ENCODE measurements around the gene DUSP3.

Gene DUSP3

GRCh38 chr17:43813386-43813785 is 34.6 kb upstream of the DUSP3 start:
- H3K4me1 ChIP-seq (ENCODE audit: insufficient read depth, low read length), result no peaks in the 10 kb centered on the region
- no peaks in the 10 kb centered on the region for H3K9me3 ChIP-seq (ENCODE audit: insufficient read depth, low read length, severe bottlenecking)
- no peak overlapping the region for H3K4me3 ChIP-seq (ENCODE audit: low read depth in 1 of 2, low read length in 2 of 2)
- no peaks in the 10 kb centered on the region for H3K36me3 ChIP-seq (ENCODE audit: insufficient read depth, low read length)
- no peak overlapping the region for H3K27ac ChIP-seq (ENCODE audit: low read length)
- no peaks in the 10 kb centered on the region for H3K79me2 ChIP-seq (ENCODE audit: insufficient read depth, low read length)
- ATAC-seq (ENCODE audit: insufficient read depth, low read depth) (no peak), DNase-seq (no peak)
- no peak overlapping the region for H2AFZ ChIP-seq (ENCODE audit: low read depth, low read length)
- H3K9ac ChIP-seq (ENCODE audit: low read depth, low read length), result no peak overlapping the region
- no peak overlapping the region for H3K4me2 ChIP-seq (ENCODE audit: insufficient read depth, low read length)
- TF ChIP-seq EZH2 (IDR thresholded peaks at IDR 0.05; ENCODE audit: borderline replicate concordance, low read depth, low read length, severe bottlenecking), result no peak
- TF ChIP-seq CTCF (IDR thresholded peaks at IDR 0.05; ENCODE audit: borderline replicate concordance, extremely low read depth, low read length, poor library complexity, severe bottlenecking), result no peak
- H4K20me1 ChIP-seq (ENCODE audit: insufficient read depth, low read length), result no peaks in the 10 kb centered on the region
- peaks cover 22% of the 10 kb centered on the region for H3K27me3 ChIP-seq (ENCODE audit: insufficient read depth, low read length, poor library complexity)

GRCh38 chr17:43812396-43813265 is 33.9 kb upstream of the DUSP3 start:
- no peaks in the 10 kb centered on the region for H3K79me2 ChIP-seq (ENCODE audit: insufficient read depth, low read length)
- DNase-seq, result no peak
- H3K27me3 ChIP-seq (ENCODE audit: insufficient read depth, low read length, poor library complexity), result peaks cover 22% of the 10 kb centered on the region
- no peak overlapping the region for H3K4me3 ChIP-seq (ENCODE audit: low read depth in 1 of 2, low read length in 2 of 2)
- no peak overlapping the region for H3K9ac ChIP-seq (ENCODE audit: low read depth, low read length)
- TF ChIP-seq EZH2 (IDR thresholded peaks at IDR 0.05; ENCODE audit: borderline replicate concordance, low read depth, low read length, severe bottlenecking) (no peak), CTCF (IDR thresholded peaks at IDR 0.05; ENCODE audit: borderline replicate concordance, extremely low read depth, low read length, poor library complexity, severe bottlenecking) (no peak)
- H3K27ac ChIP-seq (ENCODE audit: low read length), result no peak overlapping the region
- H3K9me3 ChIP-seq (ENCODE audit: insufficient read depth, low read length, severe bottlenecking), result no peaks in the 10 kb centered on the region
- H2AFZ ChIP-seq (ENCODE audit: low read depth, low read length), result no peak overlapping the region
- H3K36me3 ChIP-seq (ENCODE audit: insufficient read depth, low read length), result no peaks in the 10 kb centered on the region
- H4K20me1 ChIP-seq (ENCODE audit: insufficient read depth, low read length), result no peaks in the 10 kb centered on the region
- no peak overlapping the region for H3K4me2 ChIP-seq (ENCODE audit: insufficient read depth, low read length)
- no peaks in the 10 kb centered on the region for H3K4me1 ChIP-seq (ENCODE audit: insufficient read depth, low read length)
- ATAC-seq (ENCODE audit: insufficient read depth, low read depth), result no peak

GRCh38 chr17:43810823-43811222 is 32.0 kb upstream of the DUSP3 start:
- Histone ChIP-seq H3K4me1 (ENCODE audit: insufficient read depth, low read length) (no peaks in the 10 kb centered on the region), H3K9me3 (ENCODE audit: insufficient read depth, low read length, severe bottlenecking) (no peaks in the 10 kb centered on the region), H3K79me2 (ENCODE audit: insufficient read depth, low read length) (no peaks in the 10 kb centered on the region), H3K36me3 (ENCODE audit: insufficient read depth, low read length) (no peaks in the 10 kb centered on the region), H3K27me3 (ENCODE audit: insufficient read depth, low read length, poor library complexity) (peaks cover 22% of the 10 kb centered on the region), H2AFZ (ENCODE audit: low read depth, low read length) (no peak overlapping the region), H4K20me1 (ENCODE audit: insufficient read depth, low read length) (no peaks in the 10 kb centered on the region), H3K9ac (ENCODE audit: low read depth, low read length) (no peak overlapping the region), H3K4me2 (ENCODE audit: insufficient read depth, low read length) (no peak overlapping the region), H3K27ac (ENCODE audit: low read length) (no peak overlapping the region), H3K4me3 (ENCODE audit: low read depth in 1 of 2, low read length in 2 of 2) (no peak overlapping the region)
- no peak for ATAC-seq (ENCODE audit: insufficient read depth, low read depth)
- DNase-seq, result no peak
- no peak for TF ChIP-seq CTCF (IDR thresholded peaks at IDR 0.05; ENCODE audit: borderline replicate concordance, extremely low read depth, low read length, poor library complexity, severe bottlenecking)
- no peak for TF ChIP-seq EZH2 (IDR thresholded peaks at IDR 0.05; ENCODE audit: borderline replicate concordance, low read depth, low read length, severe bottlenecking)

Measured in DND-41 (cell line).